ENCODE data around the gene PLCH1.
"Not testable (repeated sequence)": the region's sequence is repeated elsewhere in the genome, so short reads cannot be mapped to it uniquely, and the experiment has no call there.

PLCH1 gene

DNA sequence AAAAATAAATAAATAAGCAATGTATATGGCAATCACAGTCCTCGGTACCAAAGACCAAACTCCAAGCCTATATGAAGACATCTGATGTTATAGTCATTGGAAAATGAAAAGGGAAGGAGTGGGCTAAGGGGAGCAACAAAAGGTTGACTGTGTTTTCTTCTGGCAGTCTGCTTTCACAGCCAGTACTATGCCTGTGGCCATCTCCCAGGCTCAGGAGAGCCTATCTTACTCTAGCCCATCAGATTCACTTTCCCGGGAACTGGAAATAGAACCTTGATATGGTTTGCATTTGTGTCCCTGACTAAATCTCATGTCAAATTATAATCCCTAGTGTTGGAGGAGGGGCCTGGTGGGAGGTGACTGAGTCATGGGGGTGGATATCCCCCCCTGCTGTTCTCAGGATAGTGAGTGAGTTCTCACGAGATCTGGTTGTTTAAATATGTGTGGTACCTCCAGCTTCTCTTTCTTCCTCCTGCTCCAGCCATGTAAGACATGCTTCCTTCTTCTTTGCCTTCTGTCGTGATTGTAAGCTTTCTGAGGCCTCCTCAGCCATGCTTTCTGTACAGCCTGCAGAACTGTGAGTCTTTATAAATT is 105.3 kb downstream of the PLCH1 start:
- Histone ChIP-seq H3K4me3 (replicated peaks; ENCODE audit: insufficient read depth, low read length) (no peak overlapping the region), H3K27me3 (ENCODE audit: insufficient read depth, poor library complexity, severe bottlenecking) (no peaks in the 10 kb centered on the region), H3K27ac (replicated peaks) (no peak overlapping the region)
- TF ChIP-seq GABPA (IDR thresholded peaks at IDR 0.05; ENCODE audit: low read depth) (no peak), POLR2AphosphoS5 (IDR thresholded peaks at IDR 0.05; ENCODE audit: low read depth) (no peak), SPI1 (IDR thresholded peaks at IDR 0.05; ENCODE audit: borderline replicate concordance, low read depth) (no peak)
- TF ChIP-seq, protein P1, sequence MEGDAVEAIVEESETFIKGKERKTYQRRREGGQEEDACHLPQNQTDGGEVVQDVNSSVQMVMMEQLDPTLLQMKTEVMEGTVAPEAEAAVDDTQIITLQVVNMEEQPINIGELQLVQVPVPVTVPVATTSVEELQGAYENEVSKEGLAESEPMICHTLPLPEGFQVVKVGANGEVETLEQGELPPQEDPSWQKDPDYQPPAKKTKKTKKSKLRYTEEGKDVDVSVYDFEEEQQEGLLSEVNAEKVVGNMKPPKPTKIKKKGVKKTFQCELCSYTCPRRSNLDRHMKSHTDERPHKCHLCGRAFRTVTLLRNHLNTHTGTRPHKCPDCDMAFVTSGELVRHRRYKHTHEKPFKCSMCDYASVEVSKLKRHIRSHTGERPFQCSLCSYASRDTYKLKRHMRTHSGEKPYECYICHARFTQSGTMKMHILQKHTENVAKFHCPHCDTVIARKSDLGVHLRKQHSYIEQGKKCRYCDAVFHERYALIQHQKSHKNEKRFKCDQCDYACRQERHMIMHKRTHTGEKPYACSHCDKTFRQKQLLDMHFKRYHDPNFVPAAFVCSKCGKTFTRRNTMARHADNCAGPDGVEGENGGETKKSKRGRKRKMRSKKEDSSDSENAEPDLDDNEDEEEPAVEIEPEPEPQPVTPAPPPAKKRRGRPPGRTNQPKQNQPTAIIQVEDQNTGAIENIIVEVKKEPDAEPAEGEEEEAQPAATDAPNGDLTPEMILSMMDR (IDR thresholded peaks at IDR 0.05; ENCODE audit: insufficient read depth, low read length) = no peak
- TF ChIP-seq, protein P2, sequence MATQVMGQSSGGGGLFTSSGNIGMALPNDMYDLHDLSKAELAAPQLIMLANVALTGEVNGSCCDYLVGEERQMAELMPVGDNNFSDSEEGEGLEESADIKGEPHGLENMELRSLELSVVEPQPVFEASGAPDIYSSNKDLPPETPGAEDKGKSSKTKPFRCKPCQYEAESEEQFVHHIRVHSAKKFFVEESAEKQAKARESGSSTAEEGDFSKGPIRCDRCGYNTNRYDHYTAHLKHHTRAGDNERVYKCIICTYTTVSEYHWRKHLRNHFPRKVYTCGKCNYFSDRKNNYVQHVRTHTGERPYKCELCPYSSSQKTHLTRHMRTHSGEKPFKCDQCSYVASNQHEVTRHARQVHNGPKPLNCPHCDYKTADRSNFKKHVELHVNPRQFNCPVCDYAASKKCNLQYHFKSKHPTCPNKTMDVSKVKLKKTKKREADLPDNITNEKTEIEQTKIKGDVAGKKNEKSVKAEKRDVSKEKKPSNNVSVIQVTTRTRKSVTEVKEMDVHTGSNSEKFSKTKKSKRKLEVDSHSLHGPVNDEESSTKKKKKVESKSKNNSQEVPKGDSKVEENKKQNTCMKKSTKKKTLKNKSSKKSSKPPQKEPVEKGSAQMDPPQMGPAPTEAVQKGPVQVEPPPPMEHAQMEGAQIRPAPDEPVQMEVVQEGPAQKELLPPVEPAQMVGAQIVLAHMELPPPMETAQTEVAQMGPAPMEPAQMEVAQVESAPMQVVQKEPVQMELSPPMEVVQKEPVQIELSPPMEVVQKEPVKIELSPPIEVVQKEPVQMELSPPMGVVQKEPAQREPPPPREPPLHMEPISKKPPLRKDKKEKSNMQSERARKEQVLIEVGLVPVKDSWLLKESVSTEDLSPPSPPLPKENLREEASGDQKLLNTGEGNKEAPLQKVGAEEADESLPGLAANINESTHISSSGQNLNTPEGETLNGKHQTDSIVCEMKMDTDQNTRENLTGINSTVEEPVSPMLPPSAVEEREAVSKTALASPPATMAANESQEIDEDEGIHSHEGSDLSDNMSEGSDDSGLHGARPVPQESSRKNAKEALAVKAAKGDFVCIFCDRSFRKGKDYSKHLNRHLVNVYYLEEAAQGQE (IDR thresholded peaks at IDR 0.05; ENCODE audit: insufficient replicate concordance, low read depth) = no peak
- DNase-seq (ENCODE audit: low read depth in 1 of 2, low spot score in 1 of 2) = no peak

DNA sequence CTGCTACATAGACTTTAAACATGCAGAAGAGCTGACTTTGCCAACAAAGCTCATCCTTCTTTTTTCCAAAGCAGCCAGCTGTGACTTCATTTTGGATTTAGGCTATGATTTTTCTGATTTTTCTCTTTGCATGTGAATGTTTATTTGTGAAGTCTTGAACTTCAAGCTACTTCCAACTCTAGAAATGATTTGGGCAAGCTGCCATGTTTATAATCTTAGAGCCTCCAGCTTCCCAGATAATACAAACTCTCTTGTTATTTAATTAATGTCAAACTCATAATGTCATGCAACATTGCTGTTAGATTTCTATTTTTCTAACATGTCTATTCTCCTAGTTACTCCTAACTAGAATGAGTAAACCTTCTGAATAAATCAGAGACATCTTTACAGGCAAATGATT is 106.4 kb downstream of the PLCH1 start:
- not testable (repeated sequence) for H3K27me3 ChIP-seq (ENCODE audit: insufficient read depth, poor library complexity, severe bottlenecking); DNase-seq (ENCODE audit: low read depth in 1 of 2, low spot score in 1 of 2)

DNA sequence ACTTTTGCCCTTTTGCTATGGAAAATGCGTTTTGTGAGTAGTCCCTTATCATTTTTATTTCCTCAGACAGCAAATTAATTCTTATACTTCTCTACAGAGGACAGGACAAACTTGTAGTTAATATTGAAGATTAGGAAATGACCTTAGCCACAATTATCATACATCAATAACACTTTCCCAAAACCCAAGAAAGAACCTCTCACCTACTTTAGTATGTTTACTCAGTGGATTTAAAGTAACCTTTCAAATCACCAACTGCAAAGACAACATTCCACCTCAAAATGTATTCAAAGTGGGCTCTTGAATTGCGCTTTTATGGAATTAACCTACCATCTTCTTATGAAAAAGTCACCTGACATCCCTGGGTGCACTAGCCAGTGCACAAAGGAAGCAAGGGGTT is 107.3 kb downstream of the PLCH1 start:
- H3K27me3 ChIP-seq (ENCODE audit: insufficient read depth, poor library complexity, severe bottlenecking) = no peaks in the 10 kb centered on the region
- no peak for TF ChIP-seq SPI1 (IDR thresholded peaks at IDR 0.05; ENCODE audit: borderline replicate concordance, low read depth)
- TF ChIP-seq, protein P1 (IDR thresholded peaks at IDR 0.05; ENCODE audit: insufficient read depth, low read length) = no peak
- TF ChIP-seq, protein P2 (IDR thresholded peaks at IDR 0.05; ENCODE audit: insufficient replicate concordance, low read depth) = no peak
- TF ChIP-seq POLR2AphosphoS5 (IDR thresholded peaks at IDR 0.05; ENCODE audit: low read depth) = no peak
- TF ChIP-seq GABPA (IDR thresholded peaks at IDR 0.05; ENCODE audit: low read depth) = no peak
- no peak overlapping the region for H3K4me3 ChIP-seq (replicated peaks; ENCODE audit: insufficient read depth, low read length)

More for the DNA sequence above, 106.4 kb downstream of the PLCH1 start:
- H3K4me3 ChIP-seq (replicated peaks; ENCODE audit: insufficient read depth, low read length); H3K27ac ChIP-seq (replicated peaks): not testable (repeated sequence)

DNA sequence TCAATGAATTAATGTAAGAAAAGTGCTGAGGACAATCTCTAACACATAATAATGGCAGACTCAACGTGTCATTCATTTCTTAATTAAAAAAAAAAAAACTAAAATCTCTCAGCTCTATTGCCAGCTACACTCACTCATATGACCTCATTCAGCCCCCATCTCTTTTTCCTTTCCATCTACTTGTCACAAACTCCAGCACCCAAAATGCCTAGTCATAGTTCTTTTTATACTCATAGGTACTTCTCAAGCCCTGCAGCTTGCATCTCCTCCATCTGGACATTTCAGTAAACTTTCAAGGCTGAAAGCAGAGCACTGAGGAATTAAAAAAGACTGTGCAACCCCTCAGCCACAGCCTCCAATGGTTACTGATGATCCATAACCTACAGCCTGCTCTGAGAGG is 109.8 kb downstream of the PLCH1 start:
- TF ChIP-seq POLR2AphosphoS5 (IDR thresholded peaks at IDR 0.05; ENCODE audit: low read depth) (no peak), GABPA (IDR thresholded peaks at IDR 0.05; ENCODE audit: low read depth) (no peak), SPI1 (IDR thresholded peaks at IDR 0.05; ENCODE audit: borderline replicate concordance, low read depth) (no peak)
- TF ChIP-seq, protein P2 (IDR thresholded peaks at IDR 0.05; ENCODE audit: insufficient replicate concordance, low read depth) = no peak
- TF ChIP-seq, protein P1 (IDR thresholded peaks at IDR 0.05; ENCODE audit: insufficient read depth, low read length) = no peak
- no peak for DNase-seq (ENCODE audit: low read depth in 1 of 2, low spot score in 1 of 2)
- H3K27me3 ChIP-seq (ENCODE audit: insufficient read depth, poor library complexity, severe bottlenecking) = no peaks in the 10 kb centered on the region
- H3K4me3 ChIP-seq (replicated peaks; ENCODE audit: insufficient read depth, low read length) = no peak overlapping the region
- H3K27ac ChIP-seq (replicated peaks) = no peak overlapping the region

More for the DNA sequence above, 107.3 kb downstream of the PLCH1 start:
- H3K27ac ChIP-seq (replicated peaks) = no peak overlapping the region
- no peak for DNase-seq (ENCODE audit: low read depth in 1 of 2, low spot score in 1 of 2)

Measured in HL-60 (cell line).